Effector memory CD4-positive, alpha-beta T cell (primary cell): Measurements from ENCODE around the gene NFATC3.
"Not testable (repeated sequence)": the region's sequence is repeated elsewhere in the genome, so short reads cannot be mapped to it uniquely, and the experiment has no call there.

Source experiments
- DNase-seq, 3 donors: peaks; one replicate each; pipeline ENCODE4 v3.0.0-alpha.2; 2020
- H3K27ac ChIP-seq: 2 replicates; pipeline ENCODE4 v1.7.0; 2013; ENCODE audit warnings: mild to moderate bottlenecking, low read length, moderate library complexity; ENCODE audit not compliant: insufficient read depth, poor library complexity, severe bottlenecking
- H3K27me3 ChIP-seq: replicated peaks from 2 replicates; pipeline ENCODE4 v1.7.0; 2013; ENCODE audit warnings: mild to moderate bottlenecking, low read length; ENCODE audit not compliant: insufficient read depth, control insufficient read depth, poor library complexity, severe bottlenecking
- H3K36me3 ChIP-seq: 2 replicates; pipeline ENCODE4 v1.7.0; 2013; ENCODE audit warnings: mild to moderate bottlenecking, low read length, moderate library complexity; ENCODE audit not compliant: control insufficient read depth, insufficient read depth
- H3K4me1 ChIP-seq: 2 replicates; pipeline ENCODE4 v1.7.0; 2013; ENCODE audit warnings: low read length, mild to moderate bottlenecking; ENCODE audit not compliant: control insufficient read depth, insufficient read depth, poor library complexity, severe bottlenecking
- H3K4me3 ChIP-seq: 2 replicates; pipeline ENCODE4 v1.7.0; 2013; ENCODE audit warnings: low read length, low read depth, mild to moderate bottlenecking; ENCODE audit not compliant: insufficient read depth, poor library complexity, severe bottlenecking
- H3K9me3 ChIP-seq: 2 replicates; pipeline ENCODE4 v1.7.0; 2013; ENCODE audit warnings: mild to moderate bottlenecking, low read length, moderate library complexity; ENCODE audit not compliant: control insufficient read depth

Gene NFATC3

GRCh38 chr16:68133000-68133399 is 47.8 kb downstream of the NFATC3 start:
- Histone ChIP-seq H3K4me1 (peaks cover 13% of the 10 kb centered on the region), H3K36me3 (peaks cover 13% of the 10 kb centered on the region)
- not testable (repeated sequence) for H3K4me3 ChIP-seq, H3K27me3 ChIP-seq, H3K27ac ChIP-seq, DNase-seq, H3K9me3 ChIP-seq

- Histone ChIP-seq H3K27me3 (no peaks in the 10 kb centered on the region), H3K27ac (no peak overlapping the region), H3K4me1 (peaks cover 13% of the 10 kb centered on the region), H3K36me3 (peaks cover 17% of the 10 kb centered on the region), H3K9me3 (no peaks in the 10 kb centered on the region), H3K4me3 (no peak overlapping the region)
- no peak for DNase-seq
Measured at GRCh38 chr16:68134644-68135043, 49.5 kb downstream of the NFATC3 start.

- no peak overlapping the region for H3K27ac ChIP-seq
- no peaks in the 10 kb centered on the region for H3K9me3 ChIP-seq
- H3K4me3 ChIP-seq: no peak overlapping the region
- peaks cover 9% of the 10 kb centered on the region for H3K4me1 ChIP-seq
- no peak for DNase-seq
- H3K36me3 ChIP-seq: peaks cover 14% of the 10 kb centered on the region
- no peaks in the 10 kb centered on the region for H3K27me3 ChIP-seq
Measured at GRCh38 chr16:68136515-68136914, 51.3 kb downstream of the NFATC3 start.

- Histone ChIP-seq H3K4me1 (no peaks in the 10 kb centered on the region), H3K27ac (no peak overlapping the region), H3K9me3 (no peaks in the 10 kb centered on the region), H3K4me3 (no peak overlapping the region), H3K36me3 (peaks cover 4% of the 10 kb centered on the region), H3K27me3 (no peaks in the 10 kb centered on the region)
- DNase-seq: no peak
Measured at GRCh38 chr16:68144008-68144407, 58.8 kb downstream of the NFATC3 start.

- Histone ChIP-seq H3K27me3 (no peaks in the 10 kb centered on the region), H3K9me3 (no peaks in the 10 kb centered on the region), H3K27ac (no peak overlapping the region), H3K36me3 (no peaks in the 10 kb centered on the region), H3K4me1 (no peaks in the 10 kb centered on the region), H3K4me3 (no peak overlapping the region)
- DNase-seq: no peak
Measured at GRCh38 chr16:68146585-68146984, 61.4 kb downstream of the NFATC3 start.

- H3K27ac ChIP-seq: no peak overlapping the region
- H3K9me3 ChIP-seq: no peaks in the 10 kb centered on the region
- H3K27me3 ChIP-seq: no peaks in the 10 kb centered on the region
- no peak for DNase-seq
- peaks cover 3% of the 10 kb centered on the region for H3K36me3 ChIP-seq
- no peaks in the 10 kb centered on the region for H3K4me1 ChIP-seq
- no peak overlapping the region for H3K4me3 ChIP-seq
Measured at GRCh38 chr16:68147444-68147843, 62.3 kb downstream of the NFATC3 start.

- Histone ChIP-seq H3K9me3 (no peaks in the 10 kb centered on the region), H3K4me3 (no peak overlapping the region), H3K4me1 (no peaks in the 10 kb centered on the region), H3K36me3 (peaks cover 4% of the 10 kb centered on the region), H3K27me3 (no peaks in the 10 kb centered on the region), H3K27ac (peak overlapping the region; percentile 2)
- DNase-seq: no peak
Measured at GRCh38 chr16:68149596-68149995, 64.4 kb downstream of the NFATC3 start.

- H3K4me1 ChIP-seq: no peaks in the 10 kb centered on the region
- no peak for DNase-seq
- no peaks in the 10 kb centered on the region for H3K27me3 ChIP-seq
- H3K9me3 ChIP-seq: no peaks in the 10 kb centered on the region
- H3K36me3 ChIP-seq: peaks cover 13% of the 10 kb centered on the region
- no peak overlapping the region for H3K4me3 ChIP-seq
- H3K27ac ChIP-seq: peak overlapping the region; percentile 15
Measured at GRCh38 chr16:68155425-68155824, 70.3 kb downstream of the NFATC3 start.

- H3K9me3 ChIP-seq: no peaks in the 10 kb centered on the region
- peaks cover 35% of the 10 kb centered on the region for H3K36me3 ChIP-seq
- H3K4me1 ChIP-seq: no peaks in the 10 kb centered on the region
- no peak overlapping the region for H3K4me3 ChIP-seq
- no peaks in the 10 kb centered on the region for H3K27me3 ChIP-seq
- H3K27ac ChIP-seq: no peak overlapping the region
- no peak for DNase-seq
Measured at GRCh38 chr16:68162413-68162812, 77.2 kb downstream of the NFATC3 start.

GRCh38 chr16:68163275-68163674 is 78.1 kb downstream of the NFATC3 start:
- H3K36me3 ChIP-seq: peaks cover 37% of the 10 kb centered on the region
- H3K4me3 ChIP-seq, H3K9me3 ChIP-seq, H3K27ac ChIP-seq, DNase-seq, H3K4me1 ChIP-seq, H3K27me3 ChIP-seq: not testable (repeated sequence)

- Histone ChIP-seq H3K4me3 (no peak overlapping the region), H3K27me3 (no peaks in the 10 kb centered on the region), H3K36me3 (peaks cover 33% of the 10 kb centered on the region), H3K27ac (no peak overlapping the region), H3K9me3 (no peaks in the 10 kb centered on the region), H3K4me1 (no peaks in the 10 kb centered on the region)
- no peak for DNase-seq
Measured at GRCh38 chr16:68166264-68166663, 81.1 kb downstream of the NFATC3 start.
